Mesendoderm (in vitro differentiated cells): ENCODE data around the gene CFAP126. TPM values are rescaled to one million over a fixed set of nuclear protein-coding genes. Genes with fewer than 3 reads are reported as not detected.
A peak's percentile ranks its signal among the peaks of the same experiment; 100 is the strongest.
"Not testable (repeated sequence)": the region's sequence is repeated elsewhere in the genome, so short reads cannot be mapped to it uniquely, and the experiment has no call there.

Experiments
- DNase-seq: peaks from one replicate; pipeline ENCODE4 v3.0.0; 2013
- H2AK5ac ChIP-seq: 2 replicates; pipeline ENCODE4 v1.6.1; 2013; ENCODE audit warnings: low read length, inconsistent platforms
- H2BK120ac ChIP-seq: 2 replicates; pipeline ENCODE4 v1.6.1; 2013; ENCODE audit warnings: low read depth, mild to moderate bottlenecking, low read length, moderate library complexity, mixed read lengths
- H2BK15ac ChIP-seq: replicated peaks from 2 replicates; pipeline ENCODE4 v1.6.1; 2013; ENCODE audit warnings: low read depth, mild to moderate bottlenecking, moderate library complexity
- H2BK5ac ChIP-seq: 2 replicates; pipeline ENCODE4 v1.6.1; 2013; ENCODE audit warnings: low read length, inconsistent platforms
- H3K18ac ChIP-seq: 2 replicates; pipeline ENCODE4 v1.6.1; 2013; ENCODE audit warnings: mild to moderate bottlenecking, low read length, mixed read lengths
- H3K23ac ChIP-seq: one replicate; pipeline ENCODE4 v1.6.1; 2013; ENCODE audit warnings: low read length
- H3K27ac ChIP-seq: 2 replicates; pipeline ENCODE4 v1.5.1; 2013; ENCODE audit warnings: low read depth, mild to moderate bottlenecking, inconsistent platforms, low read length, moderate library complexity
- H3K27me3 ChIP-seq: 2 replicates; pipeline ENCODE4 v1.6.1; 2013; ENCODE audit warnings: low read length, control low read depth, mild to moderate bottlenecking, inconsistent platforms; ENCODE audit not compliant: insufficient read depth, poor library complexity
- H3K36me3 ChIP-seq: 2 replicates; pipeline ENCODE4 v1.6.1; 2013; ENCODE audit warnings: low read length, inconsistent platforms; ENCODE audit not compliant: control insufficient read depth, insufficient read depth
- H3K4ac ChIP-seq: one replicate; pipeline ENCODE4 v1.6.1; 2013; ENCODE audit warnings: low read depth, mild to moderate bottlenecking, low read length, moderate library complexity
- H3K4me1 ChIP-seq: 2 replicates; pipeline ENCODE4 v1.6.1; 2013; ENCODE audit warnings: low read depth, low read length, inconsistent platforms; ENCODE audit not compliant: control insufficient read depth
- H3K4me2 ChIP-seq: 2 replicates; pipeline ENCODE4 v1.6.1; 2013; ENCODE audit warnings: low read length
- H3K4me3 ChIP-seq: 2 replicates; pipeline ENCODE4 v1.5.1; 2013; ENCODE audit warnings: mild to moderate bottlenecking, low read length
- H3K56ac ChIP-seq: one replicate; pipeline ENCODE4 v1.6.1; 2013; ENCODE audit warnings: low read length
- H3K79me1 ChIP-seq: 2 replicates; pipeline ENCODE4 v1.6.1; 2013; ENCODE audit warnings: low read length, inconsistent platforms
- H3K79me2 ChIP-seq: 2 replicates; pipeline ENCODE4 v1.6.1; 2013; ENCODE audit warnings: mild to moderate bottlenecking, low read length; ENCODE audit not compliant: control insufficient read depth, insufficient read depth
- H3K9ac ChIP-seq: 2 replicates; pipeline ENCODE4 v1.6.1; 2013; ENCODE audit warnings: low read length, inconsistent platforms
- H4K5ac ChIP-seq: one replicate; pipeline ENCODE4 v1.6.1; 2013; ENCODE audit warnings: low read length
- H4K8ac ChIP-seq: one replicate; pipeline ENCODE4 v1.6.1; 2013; ENCODE audit warnings: low read depth, mild to moderate bottlenecking, control low read depth, low read length, moderate library complexity
- WGBS: extraction: QIAGEN DNeasy Blood & Tissue Kit; methylation state at CpG from one replicate; pipeline ENCODE4 v1.1.7; 2013; ENCODE audit warnings: low lambda C conversion rate, missing lambda C conversion rate; ENCODE audit not compliant: insufficient coverage; ENCODE audit errors: extremely low coverage; 5-methylcytosine and 5-hydroxymethylcytosine counted together
- polyA plus RNA-seq, 2 experiments: library from polyadenylated mRNA; stranded (reverse); fragments of 200-250 nt; gene quantifications; one replicate each; pipeline ENCODE4 v1.2.3, GENCODE V29; 2013

CFAP126 gene, protein sequence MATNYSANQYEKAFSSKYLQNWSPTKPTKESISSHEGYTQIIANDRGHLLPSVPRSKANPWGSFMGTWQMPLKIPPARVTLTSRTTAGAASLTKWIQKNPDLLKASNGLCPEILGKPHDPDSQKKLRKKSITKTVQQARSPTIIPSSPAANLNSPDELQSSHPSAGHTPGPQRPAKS
- not detected for polyA plus RNA-seq (2013, experiment 1 of 2)
- polyA plus RNA-seq (2013, experiment 2 of 2) = not detected

GRCh38 chr1:161367684-161368400, at the start of gene CFAP126:
CFAP126 (minus strand) TSS chr1:161367876; CDS start chr1:161367868, 8 bp downstream.
- peaks cover 13% of the 10 kb centered on the region for H3K4me1 ChIP-seq
- no peak within 1 kb of the TSS for H3K9ac ChIP-seq
- no peak within 1 kb of the TSS for H2BK120ac ChIP-seq
- H3K23ac ChIP-seq = no peak within 1 kb of the TSS
- no peak within 1 kb of the TSS for H3K4ac ChIP-seq
- no peak within 1 kb of the TSS for H3K18ac ChIP-seq
- no peak within 1 kb of the TSS for H3K27ac ChIP-seq
- H4K8ac ChIP-seq = no peak within 1 kb of the TSS
- no peak within 1 kb of the TSS for H2BK15ac ChIP-seq
- no peak within 1 kb of the TSS for H3K4me3 ChIP-seq
- H2AK5ac ChIP-seq = no peak within 1 kb of the TSS
- no peak within 1 kb of the TSS for H3K56ac ChIP-seq
- no CpG with 5 or more reads among the region's 6 CpGs for WGBS
- H3K27me3 ChIP-seq = no peaks in the 10 kb centered on the region
- no peaks in the 10 kb centered on the region for H3K36me3 ChIP-seq
- no peaks in the 10 kb centered on the region for H3K79me2 ChIP-seq
- no peak within 1 kb of the TSS for H4K5ac ChIP-seq
- no peak within 1 kb of the TSS for H2BK5ac ChIP-seq
- H3K4me2 ChIP-seq = no peak within 1 kb of the TSS
- peak; percentile 96 for DNase-seq
- no peaks in the 10 kb centered on the region for H3K79me1 ChIP-seq

DNA sequence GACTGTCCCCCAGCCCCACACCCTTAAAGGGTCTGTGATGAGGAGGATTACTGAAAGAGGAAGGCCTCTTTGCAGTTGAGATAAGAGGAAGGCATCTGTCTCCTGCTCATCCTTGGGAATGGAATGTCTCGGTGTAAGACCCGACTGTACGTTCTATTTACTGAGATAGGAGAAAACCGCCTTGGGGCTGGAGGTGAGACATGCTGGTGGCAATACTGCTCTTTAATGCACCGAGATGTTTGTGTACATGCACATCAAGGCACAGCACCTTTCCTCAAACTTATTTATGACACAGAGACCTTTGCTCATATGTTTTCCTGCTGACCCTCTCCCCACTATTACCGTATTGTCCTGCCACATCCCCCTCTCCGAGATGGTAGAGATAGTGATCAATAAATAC, 45.4 kb upstream of the CFAP126 start:
- H4K8ac ChIP-seq, H3K4me2 ChIP-seq, H3K23ac ChIP-seq, DNase-seq, H2BK5ac ChIP-seq, H2BK15ac ChIP-seq, H3K79me1 ChIP-seq, H3K36me3 ChIP-seq, H3K4me1 ChIP-seq, H3K18ac ChIP-seq, H3K56ac ChIP-seq, H3K27ac ChIP-seq, H3K4ac ChIP-seq, H3K27me3 ChIP-seq, H3K9ac ChIP-seq, H4K5ac ChIP-seq, H3K79me2 ChIP-seq, H2BK120ac ChIP-seq, H2AK5ac ChIP-seq, H3K4me3 ChIP-seq: not testable (repeated sequence)
- WGBS = no CpG with 5 or more reads among the region's 7 CpGs

DNA sequence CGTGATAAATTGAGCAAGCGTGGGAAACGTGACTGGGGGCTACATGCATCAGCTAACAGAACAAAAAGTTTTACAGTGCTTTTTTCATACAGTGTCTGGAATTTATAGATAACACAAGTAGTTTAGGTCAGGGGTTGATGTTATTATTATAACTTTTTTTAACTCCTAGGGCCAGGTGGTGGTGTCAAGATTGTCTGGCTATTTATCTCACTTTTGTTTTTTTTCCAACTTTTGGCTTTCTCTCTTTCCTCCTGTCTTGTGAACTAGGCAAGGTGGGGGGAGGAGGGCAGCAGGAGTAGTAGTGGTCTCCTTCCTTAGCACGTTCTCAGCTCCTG, 42.9 kb upstream of the CFAP126 start:
- H3K27me3 ChIP-seq, H3K18ac ChIP-seq, H3K4me3 ChIP-seq, H3K9ac ChIP-seq, H3K4ac ChIP-seq, H3K4me1 ChIP-seq, H3K79me1 ChIP-seq, H2BK15ac ChIP-seq, H4K5ac ChIP-seq, H4K8ac ChIP-seq, H2AK5ac ChIP-seq, H3K36me3 ChIP-seq, H3K56ac ChIP-seq, H2BK5ac ChIP-seq, H3K23ac ChIP-seq, H3K27ac ChIP-seq, H3K79me2 ChIP-seq, H2BK120ac ChIP-seq, DNase-seq, H3K4me2 ChIP-seq: not testable (repeated sequence)
- no CpG with 5 or more reads among the region's 4 CpGs for WGBS

GRCh38 chr1:161409848-161410635, 42.4 kb upstream of the CFAP126 start:
- H2BK120ac ChIP-seq, H4K5ac ChIP-seq: not testable (repeated sequence)

GRCh38 chr1:161408429-161409052, 40.9 kb upstream of the CFAP126 start:
- H3K79me2 ChIP-seq = no peaks in the 10 kb centered on the region
- no peaks in the 10 kb centered on the region for H3K27me3 ChIP-seq
- H2BK15ac ChIP-seq = no peak overlapping the region
- H4K5ac ChIP-seq = no peak overlapping the region
- H3K4me1 ChIP-seq = no peaks in the 10 kb centered on the region
- WGBS = no CpG with 5 or more reads among the region's 3 CpGs
- H2BK5ac ChIP-seq = no peak overlapping the region
- no peak for DNase-seq
- H3K4me2 ChIP-seq = no peak overlapping the region
- no peak overlapping the region for H3K23ac ChIP-seq
- no peak overlapping the region for H4K8ac ChIP-seq
- no peak overlapping the region for H3K27ac ChIP-seq
- H3K4me3 ChIP-seq = no peak overlapping the region
- no peak overlapping the region for H3K9ac ChIP-seq
- no peak overlapping the region for H3K4ac ChIP-seq
- no peak overlapping the region for H3K18ac ChIP-seq
- no peak overlapping the region for H2AK5ac ChIP-seq
- H2BK120ac ChIP-seq = no peak overlapping the region
- no peaks in the 10 kb centered on the region for H3K36me3 ChIP-seq
- H3K79me1 ChIP-seq = no peaks in the 10 kb centered on the region
- no peak overlapping the region for H3K56ac ChIP-seq

More at GRCh38 chr1:161409848-161410635, 42.4 kb upstream of the CFAP126 start:
- not testable (repeated sequence) for H3K27ac ChIP-seq, H3K4me2 ChIP-seq, H2BK5ac ChIP-seq, H4K8ac ChIP-seq, DNase-seq, H3K4ac ChIP-seq, H2BK15ac ChIP-seq, H3K36me3 ChIP-seq, H3K27me3 ChIP-seq, H3K4me1 ChIP-seq, H2AK5ac ChIP-seq, H3K9ac ChIP-seq, H3K23ac ChIP-seq, H3K4me3 ChIP-seq, H3K79me2 ChIP-seq, H3K18ac ChIP-seq, H3K79me1 ChIP-seq, H3K56ac ChIP-seq
- no CpG with 5 or more reads among the region's 13 CpGs for WGBS
